GM21367 (cell line): ENCODE data around the gene TOB2.

Source experiments
- ATAC-seq: cut with Tn5 transposase; IDR thresholded peaks from one replicate; pipeline ENCODE4 v1.9.1; 2021; ENCODE audit not compliant: unreplicated experiment

TOB2 gene

DNA sequence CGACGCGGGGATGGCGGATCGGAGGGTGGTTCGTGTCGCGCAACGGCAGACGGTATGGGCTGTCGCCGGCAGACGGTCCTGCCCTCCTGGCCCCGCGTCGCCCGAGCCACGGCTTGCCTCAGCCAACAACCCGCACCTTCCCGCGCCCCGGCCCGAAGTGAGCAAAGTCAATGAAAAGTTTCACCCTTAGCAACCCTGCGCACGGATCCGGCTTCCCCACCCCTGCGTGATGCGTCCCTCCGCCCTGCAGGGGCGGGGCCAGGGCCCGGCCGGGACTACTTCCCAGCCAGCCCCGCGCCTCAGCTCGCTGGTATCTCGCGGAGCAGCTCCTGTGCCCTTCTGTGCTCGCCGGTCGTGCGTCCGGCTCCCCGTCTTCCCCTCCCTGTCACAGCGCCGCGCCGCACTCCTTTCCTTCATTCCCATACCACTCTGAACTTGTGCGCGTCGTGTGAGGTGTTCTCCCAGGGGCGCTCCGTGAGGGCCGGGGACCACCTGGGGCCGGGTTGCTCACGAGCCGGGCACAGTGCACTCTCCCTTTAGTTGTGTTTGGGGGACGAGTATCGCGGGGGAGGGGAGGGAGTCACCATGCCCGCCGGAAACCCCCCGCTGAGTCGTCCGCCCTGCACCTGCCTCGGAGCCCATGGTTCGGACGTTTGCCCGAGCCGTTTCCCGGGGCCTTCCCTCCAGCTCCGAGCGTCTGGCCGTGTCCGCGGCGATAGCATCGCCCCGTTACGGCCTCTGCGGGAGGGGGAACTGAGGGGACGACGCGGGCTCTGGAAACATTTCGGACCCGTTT is at the start of gene TOB2:
Gene TOB2 (minus strand): TSS at position 163 of the 796 bp plus-strand sequence. CDS start 9,456 bp downstream, outside the sequence.
- ATAC-seq = peak; percentile 27

DNA sequence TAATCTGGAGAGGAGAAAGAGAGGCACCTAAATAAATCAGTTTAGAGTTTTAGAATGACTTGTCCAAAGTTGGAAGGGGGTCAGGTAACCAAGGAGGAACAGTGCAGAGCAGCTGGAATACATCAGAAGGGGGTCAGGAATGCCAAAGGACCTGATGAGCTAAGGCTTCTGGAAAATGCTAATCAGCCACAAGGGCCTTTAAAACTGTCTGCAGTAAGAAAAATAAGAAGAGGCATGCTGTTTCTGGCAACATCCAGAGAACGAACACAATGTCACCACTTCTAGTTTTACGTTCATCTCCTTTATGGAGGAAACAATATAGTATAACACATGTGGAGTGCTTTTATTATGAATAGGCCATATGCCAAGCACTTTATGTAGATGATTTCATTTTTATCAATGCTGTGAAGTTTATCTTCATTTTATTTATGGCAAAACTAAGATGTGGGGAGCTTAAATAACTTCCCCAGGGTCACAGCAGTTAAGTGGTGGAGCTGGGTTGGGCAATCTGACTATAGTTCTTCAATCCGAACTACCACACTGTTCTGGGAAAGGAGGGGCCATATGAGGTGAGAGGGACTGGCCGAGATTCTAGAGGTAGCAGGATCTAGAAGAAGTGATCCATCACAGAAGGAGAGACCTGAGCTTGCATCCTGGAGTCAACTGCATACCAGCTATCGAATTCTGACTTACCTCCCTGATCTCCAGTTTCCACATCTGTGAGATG is 44.9 kb upstream of the TOB2 start:
- ATAC-seq = no peak

GRCh38 chr22:41488596-41489385 is 42.2 kb upstream of the TOB2 start:
- ATAC-seq = no peak

DNA sequence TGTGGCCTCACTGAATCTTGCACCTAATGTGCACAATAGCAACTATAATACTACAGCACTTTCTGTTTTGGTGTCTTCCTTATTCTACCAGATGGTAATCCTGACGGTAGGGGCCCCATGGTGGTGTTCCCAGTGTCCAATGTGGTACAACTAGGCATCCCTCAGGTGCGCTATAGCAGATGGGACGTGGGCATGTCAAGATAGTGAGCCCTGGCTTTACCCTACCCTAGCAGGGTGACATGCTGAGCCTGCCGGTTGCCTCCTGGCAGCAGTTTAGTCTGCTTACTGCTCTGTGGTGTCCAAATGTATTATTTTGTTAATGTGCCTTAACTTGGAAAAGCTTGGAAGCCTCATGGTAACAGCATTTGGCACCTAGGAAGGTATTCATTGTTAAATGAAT is 41.5 kb upstream of the TOB2 start:
- ATAC-seq = no peak

DNA sequence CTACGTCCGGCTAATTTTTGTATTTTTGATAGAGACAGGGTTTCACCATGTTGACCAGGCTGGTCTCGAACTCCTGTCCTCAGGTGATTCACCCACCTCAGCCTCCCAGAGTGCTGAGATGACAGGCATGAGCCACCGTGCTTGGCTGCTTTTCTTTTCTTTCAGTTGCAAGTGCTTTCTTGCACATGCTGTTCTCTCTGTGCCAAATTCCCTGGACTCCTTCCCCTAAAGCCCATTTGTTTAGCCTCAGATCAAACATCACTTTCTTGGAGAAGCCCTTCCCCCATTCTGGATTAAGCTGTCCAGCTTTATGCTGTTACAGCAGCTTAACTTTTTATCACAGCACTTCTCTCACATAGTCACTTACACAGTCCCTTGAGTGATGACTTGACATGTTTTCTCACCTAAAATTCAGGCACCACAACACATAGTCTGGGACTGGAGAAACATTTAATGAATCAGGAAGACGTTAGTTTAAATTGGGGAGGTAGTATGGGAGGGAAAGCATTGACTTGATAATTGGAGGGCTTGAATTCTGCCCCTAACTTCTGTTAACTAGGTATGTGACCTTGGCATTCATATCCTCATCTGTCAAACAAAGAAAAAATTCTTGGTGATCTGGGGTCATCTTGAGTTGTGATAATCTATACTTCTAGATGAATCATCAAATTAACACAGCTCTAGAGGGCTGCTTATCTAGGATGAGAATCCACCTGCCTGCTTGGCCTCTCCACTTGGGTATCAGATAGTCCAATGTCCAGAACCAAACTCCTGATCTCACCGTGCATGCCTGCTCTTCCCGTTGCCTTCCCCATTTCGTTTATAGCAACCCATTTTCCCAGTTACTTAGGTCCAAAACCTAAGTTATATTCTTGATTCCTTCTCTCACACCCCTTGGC is 40.7 kb upstream of the TOB2 start:
- no peak for ATAC-seq

DNA sequence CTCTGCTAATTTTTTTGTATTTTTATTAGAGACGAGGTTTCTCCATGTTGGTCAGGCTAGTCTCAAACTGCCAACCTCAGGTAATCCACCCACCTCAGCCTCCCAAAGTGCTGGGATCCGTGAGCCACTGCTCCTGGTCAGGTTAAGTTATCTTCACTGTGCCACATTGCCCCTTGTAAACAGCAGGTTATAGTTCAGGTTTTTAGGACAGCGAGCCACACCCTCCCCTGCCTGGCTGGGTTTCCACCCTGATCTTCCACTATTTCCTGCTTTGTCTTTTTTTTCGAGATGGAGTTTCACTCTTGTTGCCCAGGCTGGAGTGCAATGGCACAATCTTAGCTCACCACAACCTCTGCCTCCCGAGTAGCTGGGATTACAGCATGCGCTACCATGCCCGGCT is 38.4 kb upstream of the TOB2 start:
- ATAC-seq = no peak

DNA sequence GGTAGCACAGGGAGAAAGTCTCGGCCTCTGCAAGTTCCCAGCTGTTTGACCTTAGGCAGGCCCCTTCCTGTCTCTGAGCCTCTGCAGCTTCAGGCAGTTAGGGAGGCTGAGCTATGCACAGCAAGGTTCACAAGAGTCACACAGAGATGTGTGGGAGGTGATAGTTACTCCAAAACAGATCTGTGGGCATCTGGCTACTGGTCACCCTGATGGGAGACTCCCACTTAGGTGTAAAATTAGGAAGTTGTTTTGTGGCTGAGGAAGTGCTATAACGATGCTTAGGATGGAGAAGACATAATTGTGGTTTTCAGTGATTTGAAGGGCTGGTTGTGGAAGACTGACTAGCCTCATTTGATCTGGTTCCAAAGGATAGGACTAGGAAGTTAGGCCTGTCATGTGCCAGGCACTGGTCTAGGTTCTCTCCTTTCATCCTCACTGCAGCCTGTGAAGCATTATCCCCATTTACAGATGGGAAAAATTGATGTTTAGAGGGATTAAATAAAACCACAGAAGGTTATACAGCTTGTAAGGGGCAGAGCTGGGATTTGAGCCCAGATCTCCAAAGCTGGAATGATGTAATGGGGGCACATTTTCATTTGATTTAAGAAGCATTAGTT is 35.8 kb upstream of the TOB2 start:
- ATAC-seq = no peak

- ATAC-seq = no peak
Measured at GRCh38 chr22:41481925-41482318, 35.3 kb upstream of the TOB2 start.

- ATAC-seq = no peak
Measured at GRCh38 chr22:41481131-41481830, 34.7 kb upstream of the TOB2 start.

DNA sequence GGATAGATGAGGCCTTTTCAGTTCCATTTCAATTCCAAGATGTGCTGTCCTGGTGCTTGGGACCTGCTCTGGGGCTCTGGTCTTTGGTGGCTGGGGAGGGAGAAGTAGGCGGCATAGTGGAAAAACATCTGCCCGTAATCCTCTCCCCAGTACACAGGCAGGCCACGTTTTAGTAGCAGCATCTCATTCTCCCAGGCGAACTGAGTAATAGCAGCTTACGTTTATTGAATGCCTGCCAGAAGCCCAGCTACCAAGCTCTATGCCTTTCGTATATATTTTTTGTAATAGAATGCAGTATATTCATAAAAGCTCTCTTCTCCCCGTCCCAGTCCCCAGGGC is 33.8 kb upstream of the TOB2 start:
- no peak for ATAC-seq

DNA sequence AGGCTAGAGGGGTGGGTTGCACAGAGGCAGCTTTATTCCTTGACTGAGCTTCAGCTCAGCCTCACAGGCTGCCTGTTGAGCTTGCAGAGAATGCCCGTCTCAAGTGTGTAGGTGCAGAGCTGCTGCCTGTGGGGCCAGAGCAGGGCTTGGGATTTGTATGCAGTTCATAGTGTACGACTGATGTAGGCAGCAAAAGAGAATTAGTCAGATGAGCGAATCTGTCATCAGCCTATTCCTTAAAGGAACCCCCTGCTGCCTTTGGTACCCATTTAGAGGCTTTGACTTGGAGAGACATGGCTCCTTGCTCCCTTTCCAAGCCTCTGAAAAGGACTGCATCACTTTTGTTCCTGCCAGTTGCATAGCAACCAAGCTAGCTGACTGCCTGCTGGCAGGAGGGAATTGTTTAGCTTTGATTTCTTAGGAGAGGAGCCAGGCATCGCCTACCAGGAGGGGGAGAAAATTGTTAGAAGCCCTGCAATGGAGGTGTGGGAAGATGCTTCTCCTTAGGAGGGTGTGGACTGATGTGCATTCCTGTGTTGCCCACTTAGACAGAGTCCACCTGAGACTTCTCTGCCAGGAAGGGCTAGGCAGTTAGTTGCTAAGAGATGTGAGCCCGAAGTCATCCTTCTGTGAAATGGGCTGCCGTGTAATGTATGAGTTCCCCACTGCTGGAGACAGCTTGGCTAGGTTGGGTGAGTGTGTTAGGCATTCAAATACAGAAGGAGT is 33.2 kb upstream of the TOB2 start:
- no peak for ATAC-seq

GRCh38 chr22:41478891-41479521 is 32.4 kb upstream of the TOB2 start:
- no peak for ATAC-seq

- ATAC-seq = no peak
Measured at GRCh38 chr22:41478473-41478872, 31.9 kb upstream of the TOB2 start.

DNA sequence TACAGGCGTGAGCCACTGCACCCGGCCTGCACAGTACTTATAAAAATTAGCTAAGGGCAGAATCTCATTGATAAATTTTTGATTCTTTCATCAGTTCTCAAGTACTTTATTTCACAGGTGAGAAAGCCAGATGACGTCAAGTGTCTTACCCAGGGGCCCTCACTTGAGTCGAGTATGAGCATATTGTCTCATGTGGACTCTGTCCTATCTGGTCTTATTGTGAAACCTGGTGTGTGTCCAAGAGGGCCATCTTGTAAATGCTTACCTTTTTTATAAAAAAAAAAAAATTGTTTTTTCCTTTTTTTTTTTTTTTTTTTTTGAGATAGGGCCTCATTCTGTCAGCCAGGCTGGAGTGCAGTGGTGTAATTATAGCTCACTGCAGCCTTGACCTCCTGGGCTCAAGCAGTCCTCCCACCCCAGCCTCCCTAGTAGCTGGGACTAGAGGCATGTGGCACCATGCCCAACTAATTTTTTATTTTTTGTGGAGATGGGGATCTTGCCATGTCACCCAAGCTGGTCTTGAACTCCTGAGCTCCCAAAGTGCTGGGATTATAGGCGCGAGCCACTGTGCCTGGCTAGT is 28.4 kb upstream of the TOB2 start:
- no peak for ATAC-seq

DNA sequence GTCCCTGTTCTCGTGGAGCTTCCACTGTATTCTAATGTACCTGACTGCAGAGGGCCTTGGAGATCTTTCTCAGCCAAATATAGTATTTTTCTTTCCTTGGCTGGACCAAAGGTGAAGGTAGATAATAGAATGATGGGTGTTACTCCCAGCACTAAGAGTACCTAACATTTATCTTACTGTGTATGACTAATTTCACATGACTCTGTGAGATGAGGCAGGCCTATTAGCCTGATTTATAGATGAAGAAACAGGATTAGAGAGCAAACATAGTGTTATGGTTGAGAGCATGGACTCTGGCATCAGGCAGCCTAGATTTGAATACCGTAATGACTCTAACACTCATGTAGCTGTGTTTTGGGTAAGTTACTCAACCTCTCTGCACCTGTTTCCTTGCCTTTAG is 25.0 kb upstream of the TOB2 start:
- ATAC-seq = no peak

- no peak for ATAC-seq
Measured at GRCh38 chr22:41470886-41471285, 24.3 kb upstream of the TOB2 start.

DNA sequence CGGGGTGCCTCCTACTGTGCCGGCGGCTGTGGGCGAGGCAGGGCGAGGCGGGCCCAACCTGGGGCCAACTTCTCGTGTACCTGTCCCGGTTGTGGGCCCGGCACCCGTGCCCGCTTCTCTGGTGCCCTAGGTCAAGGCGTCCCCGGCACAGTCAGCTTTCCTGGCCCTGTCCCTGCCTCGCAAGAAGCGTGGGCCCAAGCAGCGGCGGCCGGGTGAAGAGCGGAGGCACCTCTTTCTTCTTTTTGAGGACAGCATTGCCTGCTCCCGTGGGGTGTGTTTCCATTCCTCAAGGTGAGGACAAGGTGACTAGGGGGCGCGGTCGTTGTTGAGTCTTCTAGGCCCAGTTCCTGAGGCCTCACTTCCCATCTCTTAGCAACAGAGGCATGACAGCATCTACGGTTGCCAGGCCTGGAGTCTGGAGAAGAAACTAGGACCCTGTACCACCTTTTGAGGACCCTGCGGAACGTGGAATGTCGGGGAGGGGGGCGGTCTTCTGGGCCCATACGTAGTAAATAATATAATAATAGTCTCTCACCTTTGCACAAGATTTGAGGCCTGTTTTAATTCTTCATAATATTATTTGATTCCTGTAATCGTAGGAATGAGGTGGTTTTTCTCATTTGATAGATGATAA is 22.7 kb upstream of the TOB2 start:
- peak; percentile 7 for ATAC-seq
